Activated naive CD4-positive, alpha-beta T cell treated with Interleukin-2 at 50 U/mL for 16 hours (primary cell): ENCODE measurements around the gene BABAM2.

Experiments
- DNase-seq: peaks from one replicate; pipeline ENCODE4 v3.0.0-alpha.2; 2020

Gene BABAM2

DNA sequence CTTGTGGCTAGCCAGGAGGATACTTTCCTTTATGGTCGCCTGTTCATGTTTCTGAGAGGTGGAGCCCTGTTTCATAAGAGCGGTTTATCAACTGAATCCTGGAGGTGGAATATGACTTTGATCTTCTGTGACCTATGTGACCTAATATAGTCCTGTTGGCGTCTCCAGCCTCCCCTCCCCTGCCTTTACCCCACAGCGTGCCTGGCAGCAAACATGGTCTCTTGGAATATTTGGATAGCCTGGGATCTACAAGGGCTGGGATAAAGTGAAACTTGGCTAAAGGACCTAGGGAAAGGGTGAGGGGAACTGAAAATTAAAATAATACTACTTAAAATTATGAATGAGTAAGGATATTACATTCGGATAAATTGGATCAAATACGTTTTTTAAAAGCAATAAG lies 246.0 kb downstream of the BABAM2 start:
- no peak for DNase-seq

DNA sequence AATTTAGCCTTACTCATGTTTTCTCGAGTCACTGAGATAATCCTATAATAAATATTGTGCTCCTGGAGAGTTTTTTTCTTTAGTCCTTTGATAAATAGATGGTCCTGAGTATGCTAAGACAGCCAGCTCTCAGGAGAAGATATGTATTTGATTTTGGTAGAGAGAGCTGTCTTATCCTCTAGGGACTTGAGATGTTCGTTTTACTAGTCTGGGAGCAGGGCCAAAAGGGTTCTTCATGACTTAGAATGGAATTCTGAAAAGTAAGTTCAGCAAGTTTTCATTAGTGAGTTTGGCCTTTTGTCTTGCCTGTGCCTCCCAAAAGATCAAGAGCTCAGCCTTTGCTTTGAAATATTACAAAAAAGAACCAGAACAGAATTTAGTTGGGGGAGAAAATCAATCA lies 246.7 kb downstream of the BABAM2 start:
- DNase-seq = no peak

DNA sequence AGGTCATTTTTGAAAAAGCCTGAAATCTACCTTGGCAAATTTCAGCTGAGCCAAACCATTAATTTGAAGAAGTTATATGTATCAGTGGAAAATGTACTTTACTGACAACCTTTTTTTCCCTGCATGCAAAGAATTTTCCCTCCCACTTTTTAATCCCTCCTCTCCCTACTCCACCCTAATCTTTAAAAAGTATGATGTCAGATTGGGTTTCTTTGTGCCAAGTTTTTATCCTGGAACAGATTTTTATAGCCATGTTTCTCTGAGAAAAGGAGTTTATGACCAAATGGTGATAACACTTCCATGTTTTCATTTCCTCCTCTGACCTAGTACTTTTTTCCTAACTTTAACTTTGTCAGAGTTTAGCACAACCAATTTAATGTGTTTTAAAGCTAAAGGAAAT lies 251.9 kb downstream of the BABAM2 start:
- no peak for DNase-seq

DNA sequence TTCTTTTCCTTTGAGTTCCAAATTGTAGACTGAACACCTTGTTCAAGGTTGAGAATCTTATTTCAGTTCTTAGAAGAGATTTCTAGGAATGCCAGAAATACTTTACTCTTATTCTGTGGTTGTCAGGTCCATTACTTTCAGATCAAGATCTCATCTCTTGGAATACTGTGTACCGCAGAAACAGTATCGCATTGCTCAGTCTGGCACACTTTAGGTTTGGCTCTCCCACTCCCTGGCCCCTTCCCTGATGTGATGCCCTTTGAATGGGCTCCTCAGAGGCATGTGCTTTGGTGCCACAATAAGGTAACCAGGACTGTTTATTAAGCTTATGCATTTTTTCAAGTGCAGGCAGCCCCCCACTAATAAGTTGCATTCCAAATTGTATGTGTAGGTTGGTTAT lies 257.5 kb downstream of the BABAM2 start:
- no peak for DNase-seq

DNA sequence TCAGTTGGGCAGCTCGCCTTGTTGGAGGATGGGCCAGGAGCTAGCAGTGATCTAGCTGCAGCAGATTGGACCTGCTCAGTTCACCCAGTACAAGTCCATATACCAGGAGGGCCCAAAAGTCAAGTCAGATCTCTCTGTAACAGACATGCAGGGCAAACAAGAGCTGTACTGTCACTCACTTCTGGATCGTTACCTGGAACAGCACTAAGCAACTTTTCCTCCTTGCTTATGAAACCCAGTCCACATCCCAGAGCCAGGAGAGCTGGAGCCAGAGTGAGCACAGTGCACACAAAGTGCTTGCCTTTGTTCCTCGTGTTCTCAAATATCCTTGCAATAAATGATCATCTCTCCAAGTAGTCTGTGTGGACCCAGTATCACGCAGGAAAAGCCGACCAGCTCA lies 258.0 kb downstream of the BABAM2 start:
- DNase-seq = no peak

DNA sequence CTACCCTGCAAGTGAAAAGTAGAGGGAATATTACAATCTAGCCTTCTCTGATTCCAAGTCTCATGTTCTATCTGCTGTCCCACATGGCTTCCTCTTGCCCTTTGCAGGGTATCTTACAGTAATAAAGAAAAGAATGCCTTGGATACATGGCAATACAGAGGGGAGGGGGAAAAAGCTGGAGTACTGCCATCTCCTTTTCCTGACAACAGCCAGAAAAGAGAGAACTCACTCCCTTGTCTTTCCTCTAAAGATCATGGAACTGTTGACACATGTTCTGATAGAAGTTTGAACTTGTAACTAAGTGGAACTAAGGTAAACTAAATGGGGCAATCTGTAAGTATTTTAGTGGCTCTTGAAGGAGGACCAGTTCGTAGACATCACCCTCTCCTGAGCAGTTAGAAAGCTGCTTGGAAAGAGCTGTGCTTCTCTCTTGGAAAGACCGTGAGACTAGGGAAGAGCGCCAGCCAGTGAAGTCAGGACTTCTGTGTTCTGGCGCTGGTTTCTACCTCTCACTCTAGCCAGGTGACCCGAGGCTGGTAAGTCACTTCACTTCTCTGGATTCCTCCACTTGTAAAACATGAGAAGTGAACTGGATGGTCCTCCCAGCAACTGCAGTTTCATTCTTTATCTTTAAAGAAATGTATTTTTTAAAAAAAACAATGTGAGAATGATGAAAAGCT lies 259.8 kb downstream of the BABAM2 start:
- no peak for DNase-seq

DNA sequence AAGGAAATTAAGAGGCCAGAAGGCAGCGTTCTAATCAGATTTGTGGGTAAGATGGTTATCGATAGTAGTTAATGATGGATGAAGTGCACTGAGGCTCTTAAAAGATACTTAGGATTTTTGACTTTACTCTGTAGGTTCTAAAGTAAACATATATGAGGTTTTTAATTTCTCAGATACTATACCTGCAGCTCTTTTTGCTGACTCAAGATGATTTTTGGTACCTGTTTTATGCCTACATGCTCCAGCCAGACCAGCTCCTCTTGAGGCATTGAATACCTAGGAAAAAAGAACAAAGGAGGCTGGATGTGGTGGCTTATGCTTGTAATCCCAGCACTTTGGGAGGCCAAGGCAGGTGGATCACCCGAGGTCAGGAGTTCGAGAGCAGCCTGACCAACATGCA lies 260.5 kb downstream of the BABAM2 start:
- no peak for DNase-seq

DNA sequence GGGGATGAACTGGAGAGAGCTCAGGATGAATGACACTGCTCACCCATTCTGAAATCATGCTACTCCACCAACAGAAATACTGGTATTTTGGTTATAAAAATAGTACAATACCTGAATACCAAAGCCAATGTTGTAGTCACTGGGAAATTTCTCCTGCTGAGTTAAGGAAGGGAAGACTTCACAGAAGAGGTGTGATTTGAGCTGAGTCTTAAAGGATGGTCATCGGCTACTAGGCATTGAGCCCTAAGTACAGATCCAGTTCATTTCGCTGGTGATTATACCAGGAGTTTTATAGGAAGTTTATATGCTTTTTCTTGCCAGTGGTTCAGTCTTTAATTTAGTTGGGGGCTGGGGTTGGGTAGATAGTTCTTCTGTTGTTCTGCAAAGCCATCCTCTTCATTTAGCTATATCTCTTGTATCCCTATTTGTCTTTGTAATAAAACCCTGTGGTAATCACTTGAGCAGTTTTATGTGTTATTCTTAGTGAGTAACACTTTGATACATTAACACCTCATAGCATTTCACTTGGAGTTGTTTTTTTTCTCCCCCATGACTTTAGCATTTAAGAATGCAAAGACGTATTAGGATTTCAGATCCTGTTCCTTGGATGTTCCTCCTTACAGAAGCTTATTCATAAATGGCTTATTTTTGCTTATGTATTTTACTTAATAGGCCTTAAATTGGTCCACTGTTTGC lies 262.2 kb downstream of the BABAM2 start:
- DNase-seq = no peak

DNA sequence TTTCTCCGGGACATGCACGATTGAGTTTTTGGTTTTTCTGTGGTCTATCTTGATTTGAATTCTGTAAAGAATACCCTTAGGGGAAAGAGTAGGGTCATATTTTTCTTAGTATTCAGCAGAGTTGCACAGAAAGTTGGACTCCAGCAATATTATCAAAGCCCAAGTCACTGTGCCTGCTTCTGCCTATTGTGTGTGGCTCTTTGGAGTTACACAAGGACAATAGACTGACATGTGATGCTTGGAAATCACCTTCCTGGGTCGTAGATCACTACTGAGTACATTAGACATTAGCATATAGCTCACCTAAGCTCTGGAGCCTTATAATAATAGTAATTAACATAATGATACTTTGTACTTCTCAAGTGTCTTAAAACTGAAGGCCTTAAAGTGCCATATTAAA lies 263.3 kb downstream of the BABAM2 start:
- DNase-seq = no peak

DNA sequence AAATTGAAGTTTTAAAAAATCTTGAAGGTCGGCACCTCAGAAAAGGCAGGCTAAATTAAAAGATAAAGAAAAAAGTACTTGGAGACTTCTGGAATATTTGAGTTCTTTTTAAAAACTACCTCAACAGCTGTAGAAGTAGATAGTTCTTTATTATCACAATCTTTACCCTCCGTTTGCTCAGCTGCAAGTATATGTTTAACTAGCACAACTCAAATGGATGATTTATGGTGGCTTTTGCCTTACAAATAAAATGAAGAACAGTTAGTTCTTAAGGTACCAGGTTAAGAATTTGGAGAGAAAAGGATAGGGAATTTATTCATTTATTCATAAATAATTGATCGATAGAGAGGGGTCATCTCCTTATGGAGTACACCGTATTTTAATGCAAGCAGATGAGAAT lies 264.6 kb downstream of the BABAM2 start:
- DNase-seq = no peak

DNA sequence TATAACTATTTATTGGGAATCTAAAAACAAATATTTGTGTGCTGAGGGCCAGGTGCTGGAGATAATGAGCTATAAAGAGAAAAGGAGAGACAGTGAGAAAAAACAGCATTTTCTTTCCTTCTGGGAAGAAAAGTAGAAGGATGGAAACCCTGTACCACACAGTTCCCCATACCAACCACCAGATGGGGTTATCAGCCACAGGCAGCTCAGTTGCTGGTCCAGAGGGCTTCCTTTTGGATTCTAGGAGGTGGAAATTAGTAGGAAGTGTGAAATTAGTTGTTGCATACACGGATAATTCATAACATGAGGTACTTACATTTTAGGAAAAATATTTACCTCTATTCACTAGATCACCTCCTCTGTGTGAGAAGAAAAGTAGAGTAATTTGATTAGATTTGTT lies 265.1 kb downstream of the BABAM2 start:
- DNase-seq = no peak

DNA sequence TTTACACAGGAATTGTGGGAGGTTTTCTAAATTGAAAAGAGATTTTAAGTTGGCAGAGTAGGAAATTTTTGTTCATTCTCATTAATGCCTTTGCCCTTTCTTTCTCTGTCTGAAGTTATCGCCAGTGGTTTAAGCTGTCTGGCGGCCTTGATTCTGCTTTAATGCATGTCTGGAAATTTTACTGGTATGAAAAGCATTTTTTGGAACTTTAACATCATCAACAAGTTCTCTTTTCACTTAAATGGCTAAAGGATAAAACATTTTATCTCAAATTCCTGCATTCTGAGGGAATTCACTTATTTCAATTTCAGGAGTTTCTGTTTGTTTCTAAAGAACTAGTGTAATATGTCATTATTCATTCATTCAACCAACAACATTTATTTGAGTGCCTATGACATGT lies 268.3 kb downstream of the BABAM2 start:
- DNase-seq = no peak

DNA sequence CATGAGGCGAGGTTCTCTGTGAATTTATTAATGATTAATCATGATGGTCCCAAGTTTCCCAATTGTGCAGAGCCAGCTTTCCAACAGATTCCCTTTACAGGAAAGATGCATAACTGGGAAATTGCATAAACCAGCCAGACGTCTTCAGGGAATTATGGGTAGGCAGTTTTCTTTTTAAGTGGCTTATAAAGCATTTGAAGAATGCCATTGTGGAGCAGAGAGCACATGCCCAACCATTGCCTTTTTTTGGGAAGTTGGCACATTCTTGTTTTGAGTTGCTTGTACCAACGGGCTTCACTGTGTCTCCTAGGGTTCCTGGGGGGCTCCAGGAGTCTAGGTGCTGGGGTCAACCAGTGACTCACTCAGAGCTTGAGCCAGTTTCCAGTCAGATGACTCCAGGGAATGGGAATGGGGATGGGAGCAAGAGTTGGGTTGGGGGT lies 270.5 kb downstream of the BABAM2 start:
- no peak for DNase-seq

DNA sequence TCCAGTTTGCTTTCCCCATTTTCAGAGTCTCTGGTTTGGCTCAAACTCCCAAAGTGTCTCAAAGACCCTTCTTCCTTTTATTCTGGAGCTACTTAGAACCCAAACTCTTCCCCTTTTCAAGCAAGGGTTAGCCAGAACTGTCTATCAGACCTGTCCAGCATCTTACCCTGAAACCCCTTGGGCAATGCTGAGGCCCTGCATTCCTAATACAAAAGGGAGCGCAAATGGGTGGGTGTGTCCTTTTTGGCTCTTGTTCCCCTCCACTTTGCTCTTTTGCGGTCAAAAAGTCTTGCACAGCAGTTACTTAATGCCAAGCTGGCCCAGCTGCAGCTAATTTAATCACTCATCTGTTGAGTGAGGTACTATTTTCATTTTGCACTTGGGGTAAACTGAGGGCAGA lies 270.9 kb downstream of the BABAM2 start:
- DNase-seq = no peak

DNA sequence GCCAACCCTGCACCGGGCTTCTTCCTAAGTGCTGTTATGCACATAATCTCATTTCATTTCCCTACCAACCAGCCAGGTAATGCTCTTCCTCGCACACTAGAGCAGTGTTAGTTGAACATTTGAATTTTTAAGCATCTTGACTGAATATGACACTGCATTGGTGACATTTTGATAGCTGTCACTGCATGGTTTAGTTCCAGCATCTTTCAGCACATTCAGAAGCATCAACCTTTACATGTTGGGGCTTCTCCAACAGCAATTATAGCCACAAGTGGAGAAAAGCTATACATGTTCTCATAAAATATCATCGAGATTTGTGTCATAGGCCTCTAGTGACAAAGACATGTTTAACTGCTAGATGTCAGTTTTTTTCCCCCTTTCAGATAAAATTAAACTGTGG lies 272.0 kb downstream of the BABAM2 start:
- DNase-seq = no peak

DNA sequence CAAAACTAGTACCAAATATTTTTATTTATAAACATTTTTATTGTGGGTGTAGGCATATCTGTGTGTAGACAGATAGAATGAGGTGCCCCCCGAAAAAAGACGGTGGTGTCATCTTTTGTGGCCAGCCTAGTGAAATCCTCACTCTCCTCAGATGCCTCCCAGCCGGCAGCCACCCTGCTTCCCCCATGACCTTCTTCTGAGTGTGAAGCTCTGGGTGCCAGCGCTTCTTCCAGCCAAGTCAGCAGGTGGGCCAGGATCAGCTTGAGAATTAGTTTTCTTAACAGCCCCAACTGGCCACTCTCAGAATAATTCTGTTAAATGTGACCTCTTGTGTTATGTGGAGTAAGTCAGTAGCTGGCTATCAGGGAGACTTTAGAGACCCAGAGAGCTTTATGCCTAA lies 272.5 kb downstream of the BABAM2 start:
- DNase-seq = no peak

DNA sequence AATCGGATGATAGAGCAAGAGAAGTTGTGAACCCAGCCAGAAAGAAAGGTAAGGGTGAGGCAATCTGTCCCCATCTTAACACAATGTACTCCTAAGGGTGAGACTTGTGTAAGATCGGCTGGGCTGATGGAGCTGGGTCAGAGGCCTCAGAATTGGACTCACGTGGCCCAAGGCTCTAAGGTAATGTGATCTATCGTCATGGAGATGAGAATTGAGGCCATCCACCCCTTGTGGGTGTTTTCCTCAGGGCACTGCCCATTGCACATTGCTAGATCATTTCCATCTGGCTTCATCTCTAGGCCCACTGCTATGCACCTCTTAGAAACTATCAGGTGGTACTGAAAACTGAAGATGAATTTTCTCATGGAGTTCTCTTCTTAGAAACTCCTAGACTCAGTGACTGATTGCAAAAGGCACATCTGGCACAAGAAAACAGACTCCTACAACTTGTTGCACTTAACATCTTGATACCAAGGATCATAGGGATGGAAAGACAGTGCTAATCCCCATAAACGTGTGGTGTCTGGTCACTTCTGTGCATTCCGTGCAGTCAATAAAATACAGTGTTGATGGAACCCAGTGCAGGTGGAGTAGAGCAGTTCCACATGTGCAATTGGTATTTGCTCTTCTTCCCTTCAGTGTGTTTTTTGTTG lies 273.2 kb downstream of the BABAM2 start:
- DNase-seq = no peak

DNA sequence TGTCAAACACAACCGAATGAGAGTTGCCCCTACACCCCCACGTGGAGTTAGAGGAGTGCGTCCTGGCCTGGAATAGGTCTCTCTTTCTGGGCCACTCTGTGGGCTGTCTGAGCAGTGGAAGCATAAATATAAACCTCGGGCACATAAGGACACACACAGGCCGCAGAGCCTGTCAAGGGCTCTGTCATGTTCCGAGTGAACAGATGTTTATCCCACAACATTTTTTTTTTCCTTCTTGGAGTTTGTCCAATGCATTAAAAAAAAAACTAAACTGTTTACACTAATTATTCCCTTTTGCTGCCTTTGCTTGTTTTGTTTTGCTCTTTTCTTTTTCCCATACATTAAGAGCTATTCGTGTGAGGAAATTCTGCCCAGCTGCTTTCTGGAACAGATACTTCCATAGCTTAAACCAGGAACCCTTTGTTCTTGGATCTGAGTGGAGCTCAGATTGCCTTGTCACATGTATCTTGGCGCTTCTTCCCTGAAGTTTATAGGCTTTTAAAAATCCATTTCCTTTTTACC lies 273.8 kb downstream of the BABAM2 start:
- DNase-seq = no peak

DNA sequence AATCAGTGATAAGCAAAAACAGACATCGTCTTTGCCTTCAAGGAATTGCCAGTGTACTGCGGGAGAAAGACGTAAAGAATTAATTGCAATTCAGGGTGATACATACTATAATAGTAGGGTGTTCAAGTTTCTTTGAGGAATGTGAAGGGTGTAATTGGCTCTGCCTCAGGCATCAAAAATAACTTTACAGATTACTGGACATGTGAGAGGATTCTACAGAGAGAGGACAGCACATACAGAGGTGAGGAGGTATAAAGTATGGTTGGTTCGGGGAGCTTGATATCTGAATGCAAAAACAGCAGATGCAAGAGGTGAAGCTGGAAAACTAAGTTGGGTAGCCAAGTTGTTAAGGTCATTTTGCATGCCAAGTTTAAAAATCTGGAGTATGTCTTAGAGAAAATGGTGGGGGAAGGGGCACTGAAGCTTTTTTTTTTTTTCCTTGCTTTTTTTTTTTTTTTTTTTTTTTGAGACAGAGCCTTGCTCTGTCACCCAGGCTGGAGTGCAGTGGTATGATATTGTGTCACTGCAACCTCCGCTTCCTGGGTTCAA lies 274.6 kb downstream of the BABAM2 start:
- DNase-seq = no peak

DNA sequence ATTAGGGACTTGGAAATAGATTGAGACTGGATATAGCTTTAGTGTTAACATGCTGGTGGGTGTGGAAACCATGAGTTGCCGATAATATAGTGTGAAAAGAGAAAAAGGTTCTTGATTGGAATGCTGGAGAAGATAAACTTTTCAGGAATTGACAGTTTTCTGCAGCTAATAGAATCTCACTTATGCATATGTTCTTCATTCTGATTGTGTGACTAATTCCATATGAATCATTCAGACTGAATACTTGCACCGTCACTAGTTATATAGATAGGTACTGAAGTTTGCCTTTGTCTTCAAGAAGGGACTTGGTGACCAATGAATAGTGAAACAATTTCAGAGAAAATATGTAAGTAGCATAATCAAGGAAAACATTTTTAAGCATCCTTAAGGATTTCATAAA lies 276.4 kb downstream of the BABAM2 start:
- DNase-seq = no peak

DNA sequence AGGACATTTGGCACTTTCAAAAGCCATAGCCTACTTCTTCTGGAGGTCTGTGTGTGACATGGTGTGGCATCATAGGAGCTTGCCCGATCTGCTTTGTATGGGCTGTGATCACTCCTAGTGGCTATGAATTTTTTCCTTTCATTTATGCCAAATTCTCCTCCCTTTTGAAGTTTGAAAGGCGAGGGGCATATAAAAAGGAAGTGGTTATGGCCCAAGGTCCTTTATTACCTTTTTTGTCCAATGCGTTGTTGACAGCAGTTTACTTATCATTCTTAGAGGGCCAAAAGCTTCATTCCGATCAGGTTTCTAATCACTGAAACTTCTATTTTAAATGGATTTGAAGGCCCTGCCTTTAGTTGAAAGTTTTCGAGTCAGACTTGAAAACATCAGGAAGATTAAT lies 277.8 kb downstream of the BABAM2 start:
- DNase-seq = no peak

DNA sequence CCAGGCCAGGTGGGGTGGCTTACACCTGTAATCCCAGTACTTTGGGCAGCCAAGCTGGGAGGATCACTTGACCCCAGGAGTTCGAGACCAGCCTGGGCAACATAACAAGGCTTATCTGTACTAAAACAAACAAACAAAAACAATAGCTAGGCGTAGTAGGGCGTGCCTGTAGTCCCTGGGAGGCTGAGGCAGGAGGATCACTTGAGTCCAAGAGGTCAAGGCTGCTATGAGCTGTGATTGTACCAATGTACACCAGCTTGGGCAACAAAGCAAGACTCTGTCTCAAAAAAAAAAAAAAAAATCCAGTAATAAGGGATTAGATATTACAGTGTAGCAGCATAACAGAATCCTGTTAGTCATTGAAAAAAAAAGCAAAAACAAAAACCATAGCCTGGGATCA lies 279.0 kb downstream of the BABAM2 start:
- DNase-seq = no peak

DNA sequence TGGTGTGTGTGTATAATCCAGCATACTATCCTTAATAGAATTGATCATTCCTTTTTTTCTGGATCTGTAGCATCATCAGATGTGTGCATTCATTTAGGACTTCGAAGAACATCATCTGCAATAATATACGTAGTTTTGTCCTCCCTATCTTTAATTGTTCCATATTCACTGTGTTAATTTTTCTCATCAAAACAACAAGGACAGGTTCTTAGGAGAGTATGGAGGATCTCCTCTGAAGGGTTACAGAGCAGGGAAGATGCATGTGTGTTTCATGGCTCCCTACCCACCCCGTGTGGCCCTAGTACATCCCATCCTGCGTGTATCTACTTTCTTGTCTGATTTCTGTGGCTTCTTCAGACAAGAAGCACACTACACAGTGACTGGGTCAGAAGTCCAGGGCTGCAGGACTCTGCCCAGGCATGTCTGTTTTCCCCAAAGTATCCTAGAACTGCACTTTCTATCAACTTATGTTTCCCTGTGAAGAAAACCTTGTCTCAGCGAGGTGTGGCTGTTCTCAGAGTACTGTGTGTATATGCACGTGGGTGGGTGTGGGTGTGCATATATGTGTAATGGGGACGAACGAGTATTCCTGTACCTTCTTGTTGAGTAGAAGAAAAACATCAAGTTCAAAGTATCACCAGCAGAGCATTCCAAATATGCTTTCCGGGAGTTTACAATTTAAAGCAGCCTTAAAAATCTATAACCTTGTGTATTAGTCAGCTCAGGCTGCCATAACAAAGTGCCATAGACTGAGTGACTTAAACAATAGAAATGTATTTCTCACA lies 281.8 kb downstream of the BABAM2 start:
- DNase-seq = no peak
